NT2/D1 (cell line): ENCODE data around the gene NATD1.

Experiments
- DNase-seq: peaks from one replicate; pipeline ENCODE4 v3.0.0-alpha.2; 2011; ENCODE audit warnings: low read depth, low spot score
- H3K27me3 ChIP-seq: 2 replicates; pipeline ENCODE4 v1.6.0; 2011; ENCODE audit warnings: mild to moderate bottlenecking; ENCODE audit not compliant: insufficient read length, insufficient read depth
- H3K36me3 ChIP-seq: 2 replicates; pipeline ENCODE4 v1.6.1; 2011; ENCODE audit warnings: mild to moderate bottlenecking, low read length, mixed read lengths; ENCODE audit not compliant: insufficient read depth, insufficient read length
- H3K4me1 ChIP-seq: 2 replicates; pipeline ENCODE4 v1.5.1; 2011; ENCODE audit not compliant: insufficient read depth, insufficient read length
- H3K4me3 ChIP-seq: 2 replicates; pipeline ENCODE4 v1.5.1; 2011; ENCODE audit warnings: low read depth; ENCODE audit not compliant: insufficient read length
- H3K9ac ChIP-seq: 2 replicates; pipeline ENCODE4 v1.6.0; 2011; ENCODE audit warnings: low read depth; ENCODE audit not compliant: insufficient read length
- H3K9me3 ChIP-seq: 2 replicates; pipeline ENCODE4 v1.5.1; 2011; ENCODE audit warnings: mild to moderate bottlenecking, low read length; ENCODE audit not compliant: insufficient read depth
- SUZ12 ChIP-seq: IDR thresholded peaks from 2 replicates; pipeline ENCODE4 v1.6.1; 2011; ENCODE audit not compliant: insufficient read length, insufficient read depth; ENCODE audit errors: extremely low read depth
- YY1 ChIP-seq: IDR thresholded peaks from 2 replicates; pipeline ENCODE4 v1.6.1; 2011; ENCODE audit not compliant: insufficient read length, insufficient read depth
- ZNF274 ChIP-seq: IDR thresholded peaks from 2 replicates; pipeline ENCODE4 v1.6.1; 2011; ENCODE audit warnings: mild to moderate bottlenecking, low read depth, low read length

Gene NATD1

GRCh38 chr17:21269394-21269793 lies 16.2 kb upstream of the NATD1 start:
- Histone ChIP-seq H3K4me3 (no peak overlapping the region), H3K36me3 (no peaks in the 10 kb centered on the region), H3K9me3 (no peaks in the 10 kb centered on the region), H3K4me1 (no peaks in the 10 kb centered on the region), H3K27me3 (peaks cover 3% of the 10 kb centered on the region), H3K9ac (no peak overlapping the region)
- no peak for DNase-seq
- TF ChIP-seq SUZ12 (no peak), YY1 (no peak), ZNF274 (no peak)

DNA sequence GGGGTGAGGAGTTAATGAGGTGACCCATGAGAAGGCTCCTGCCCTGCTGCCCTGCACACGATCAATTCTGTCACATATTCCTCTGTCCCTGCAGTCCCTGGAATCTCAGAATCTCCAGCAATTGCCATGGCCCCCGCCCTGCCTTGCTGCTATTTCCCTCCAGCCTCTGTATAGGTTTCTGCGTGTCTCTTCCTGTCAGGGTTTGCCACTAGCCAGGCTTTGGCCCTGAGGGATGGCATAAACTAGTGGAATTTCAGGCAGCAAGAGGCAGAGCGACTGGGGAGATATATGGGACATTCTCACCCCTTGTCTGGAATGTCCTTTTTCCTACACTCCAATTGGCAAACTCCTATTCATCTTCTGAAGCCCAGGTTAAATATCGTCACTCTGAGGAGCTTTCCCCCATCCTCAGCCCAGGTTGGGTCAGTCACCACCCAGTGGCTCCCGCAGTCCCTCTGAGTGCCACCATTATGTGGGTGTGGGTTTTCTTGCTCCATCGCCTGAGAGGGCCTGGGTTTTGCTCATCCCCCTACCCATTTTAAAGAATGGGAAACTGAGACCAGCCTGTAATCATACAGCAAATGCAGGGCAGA lies 15.5 kb upstream of the NATD1 start:
- no peak for DNase-seq
- Histone ChIP-seq H3K27me3 (no peaks in the 10 kb centered on the region), H3K9ac (no peak overlapping the region)

GRCh38 chr17:21263376-21263775 lies 10.2 kb upstream of the NATD1 start:
- H3K9ac ChIP-seq = no peak overlapping the region
- H3K4me3 ChIP-seq = no peak overlapping the region
- no peak for DNase-seq
- H3K27me3 ChIP-seq = no peaks in the 10 kb centered on the region
- TF ChIP-seq ZNF274 = no peak
- TF ChIP-seq SUZ12 = no peak
- TF ChIP-seq YY1 = no peak
- no peaks in the 10 kb centered on the region for H3K9me3 ChIP-seq
- H3K36me3 ChIP-seq = no peaks in the 10 kb centered on the region
- H3K4me1 ChIP-seq = no peaks in the 10 kb centered on the region

More for the DNA sequence above, 15.5 kb upstream of the NATD1 start:
- H3K4me1 ChIP-seq = no peaks in the 10 kb centered on the region
- TF ChIP-seq ZNF274 (no peak), YY1 (no peak), SUZ12 (no peak)
- no peaks in the 10 kb centered on the region for H3K36me3 ChIP-seq
- H3K9me3 ChIP-seq = no peaks in the 10 kb centered on the region
- no peak overlapping the region for H3K4me3 ChIP-seq

DNA sequence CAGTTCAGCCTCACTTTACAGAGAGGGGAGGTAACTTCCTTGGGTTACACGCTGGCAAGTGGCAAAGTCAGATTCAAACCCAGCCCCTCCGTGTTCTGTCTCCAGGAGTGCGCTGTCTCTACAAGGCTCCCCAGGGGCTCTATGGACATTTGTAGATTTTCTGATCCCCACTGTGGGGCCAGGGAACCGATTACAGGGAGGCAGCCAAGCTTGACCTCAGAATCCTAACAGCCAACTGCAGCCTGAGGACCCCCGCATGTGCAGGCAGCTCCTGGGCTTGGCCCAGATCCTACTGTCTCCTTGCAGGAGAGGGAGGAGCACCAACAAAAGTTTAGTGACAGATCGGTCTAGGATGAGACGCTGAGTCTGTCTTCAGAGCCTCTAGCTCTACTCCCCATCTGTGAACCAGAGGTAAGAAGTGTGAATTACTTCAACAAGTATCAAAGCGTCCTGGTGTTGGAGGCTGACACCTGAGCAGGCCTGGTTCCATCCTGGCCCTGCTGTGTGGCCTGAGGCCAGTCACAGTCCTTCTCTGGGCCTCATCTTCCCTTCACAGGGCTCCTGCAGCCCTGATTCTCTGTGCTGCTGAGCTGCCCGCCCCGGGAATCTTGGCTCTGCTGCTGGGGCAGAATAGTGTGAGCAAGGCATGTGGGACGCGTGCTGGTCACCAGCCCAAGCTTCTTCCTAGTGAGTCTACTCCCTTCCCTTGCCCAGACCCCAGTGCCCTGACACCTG lies 9.2 kb upstream of the NATD1 start:
- H3K9ac ChIP-seq = no peak overlapping the region

GRCh38 chr17:21258593-21258992 lies 5.4 kb upstream of the NATD1 start:
- no peak for DNase-seq
- TF ChIP-seq YY1 = no peak
- no peak for TF ChIP-seq SUZ12
- no peak for TF ChIP-seq ZNF274
- peaks cover 5% of the 10 kb centered on the region for H3K27me3 ChIP-seq
- no peak overlapping the region for H3K4me3 ChIP-seq
- H3K36me3 ChIP-seq = no peaks in the 10 kb centered on the region
- no peak overlapping the region for H3K9ac ChIP-seq
- H3K4me1 ChIP-seq = no peaks in the 10 kb centered on the region
- no peaks in the 10 kb centered on the region for H3K9me3 ChIP-seq

More for the DNA sequence above, 9.2 kb upstream of the NATD1 start:
- Histone ChIP-seq H3K9me3 (no peaks in the 10 kb centered on the region), H3K27me3 (no peaks in the 10 kb centered on the region), H3K36me3 (no peaks in the 10 kb centered on the region), H3K4me3 (no peak overlapping the region), H3K4me1 (no peaks in the 10 kb centered on the region)
- no peak for TF ChIP-seq ZNF274
- no peak for TF ChIP-seq YY1
- TF ChIP-seq SUZ12 = no peak
- DNase-seq = no peak

- Histone ChIP-seq H3K4me1 (no peaks in the 10 kb centered on the region), H3K27me3 (peaks cover 13% of the 10 kb centered on the region), H3K9me3 (no peaks in the 10 kb centered on the region), H3K9ac (no peak overlapping the region), H3K36me3 (no peaks in the 10 kb centered on the region), H3K4me3 (no peak overlapping the region)
- DNase-seq = no peak
- no peak for TF ChIP-seq SUZ12
- no peak for TF ChIP-seq ZNF274
- TF ChIP-seq YY1 = no peak
Measured at GRCh38 chr17:21253646-21254441, 634 bp upstream of the NATD1 start.

- peaks cover 13% of the 10 kb centered on the region for H3K27me3 ChIP-seq
- H3K36me3 ChIP-seq = no peaks in the 10 kb centered on the region
- peak overlapping the region; percentile 56 for H3K4me3 ChIP-seq
- H3K9ac ChIP-seq = peak overlapping the region; percentile 76
- no peaks in the 10 kb centered on the region for H3K4me1 ChIP-seq
- no peak for DNase-seq
- TF ChIP-seq SUZ12 (no peak), YY1 (no peak), ZNF274 (no peak)
- no peaks in the 10 kb centered on the region for H3K9me3 ChIP-seq
Measured at GRCh38 chr17:21252289-21252795, 868 bp downstream of the NATD1 start.
